HFFc6 (cell line): ENCODE data around the gene TSSK2. TPM values are rescaled to one million over a fixed set of nuclear protein-coding genes. Genes with fewer than 3 reads are reported as not detected.
"Not testable (repeated sequence)": the region's sequence is repeated elsewhere in the genome, so short reads cannot be mapped to it uniquely, and the experiment has no call there.

ENCODE experiments used
- DNase-seq: peaks from one replicate; pipeline ENCODE4 v3.0.0-alpha.2; 2018
- H3K27ac Mint-ChIP-seq: 2 replicates; pipeline ENCODE4 v1.8.0; 2020; ENCODE audit warnings: mild to moderate bottlenecking, mixed read lengths
- H3K27me3 Mint-ChIP-seq: 2 replicates; pipeline ENCODE4 v1.8.0; 2021; ENCODE audit warnings: mild to moderate bottlenecking, moderate library complexity, mixed read lengths; ENCODE audit not compliant: insufficient read depth
- H3K36me3 Mint-ChIP-seq: 2 replicates; pipeline ENCODE4 v1.8.0; 2021; ENCODE audit warnings: low read depth, mixed read lengths
- H3K4me1 Mint-ChIP-seq: 2 replicates; pipeline ENCODE4 v1.8.0; 2020; ENCODE audit warnings: low read depth, mixed read lengths
- H3K4me3 Mint-ChIP-seq: 2 replicates; pipeline ENCODE4 v1.8.0; 2020; ENCODE audit warnings: mild to moderate bottlenecking, moderate library complexity, mixed read lengths
- H3K9me3 Mint-ChIP-seq: 2 replicates; pipeline ENCODE4 v1.8.0; 2020; ENCODE audit warnings: mild to moderate bottlenecking, mixed read lengths
- long read RNA-seq: library from polyadenylated mRNA; unstranded; transcript quantifications from one replicate; pipeline ENCODE4 v2.0.0, GENCODE V29; 2019
- total RNA-seq, 6 experiments: library from RNA; stranded (reverse); fragmentation: NEBNext Ultra II Directional; extraction: Animal tissue kit (Norgen Biotek cat#: 25700); gene quantifications; 2 replicates in 1 of 6; 3 replicates in 5 of 6; pipeline ENCODE4 v1.2.3, GENCODE V29; 2021
- TF ChIP-seq, protein P1 (sequence below): fragments of 200-600 bp; sonication (generic); IDR thresholded peaks from 2 replicates; pipeline ENCODE4 v1.5.0; 2021; ENCODE audit warnings: antibody characterized with exemption, mild to moderate bottlenecking

Gene TSSK2
- total RNA-seq, result not detected
- long read RNA-seq, result 0 reads

DNA sequence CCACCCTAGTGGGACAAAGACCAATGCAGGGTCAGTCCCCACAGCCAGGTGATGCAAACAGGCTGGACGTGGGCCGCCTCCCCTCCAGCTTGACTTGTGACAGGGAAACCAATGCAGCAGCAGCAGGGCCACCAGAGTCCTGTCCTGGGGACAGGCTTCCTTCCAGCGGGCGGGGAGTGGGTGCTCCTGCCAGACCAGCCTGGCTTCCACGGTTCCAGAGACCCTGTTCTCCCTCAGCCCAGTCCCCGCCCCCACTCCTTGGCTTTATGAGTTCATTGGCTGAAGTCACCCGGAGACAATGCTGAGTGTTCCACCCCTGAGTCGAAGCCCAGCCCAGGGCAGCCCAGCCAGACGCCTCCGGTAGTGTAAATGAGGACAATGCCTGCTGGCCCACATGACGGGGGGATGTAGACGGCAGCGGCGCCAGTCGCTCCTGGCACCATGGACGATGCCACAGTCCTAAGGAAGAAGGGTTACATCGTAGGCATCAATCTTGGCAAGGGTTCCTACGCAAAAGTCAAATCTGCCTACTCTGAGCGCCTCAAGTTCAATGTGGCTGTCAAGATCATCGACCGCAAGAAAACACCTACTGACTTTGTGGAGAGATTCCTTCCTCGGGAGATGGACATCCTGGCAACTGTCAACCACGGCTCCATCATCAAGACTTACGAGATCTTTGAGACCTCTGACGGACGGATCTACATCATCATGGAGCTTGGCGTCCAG is at the start of gene TSSK2:
Gene TSSK2 (plus strand): TSS at position 350 of the 726 bp plus-strand sequence. CDS start 92 bp downstream, at position 442.
- no peak within 1 kb of the TSS for H3K4me3 Mint-ChIP-seq
- TF ChIP-seq, protein P1, sequence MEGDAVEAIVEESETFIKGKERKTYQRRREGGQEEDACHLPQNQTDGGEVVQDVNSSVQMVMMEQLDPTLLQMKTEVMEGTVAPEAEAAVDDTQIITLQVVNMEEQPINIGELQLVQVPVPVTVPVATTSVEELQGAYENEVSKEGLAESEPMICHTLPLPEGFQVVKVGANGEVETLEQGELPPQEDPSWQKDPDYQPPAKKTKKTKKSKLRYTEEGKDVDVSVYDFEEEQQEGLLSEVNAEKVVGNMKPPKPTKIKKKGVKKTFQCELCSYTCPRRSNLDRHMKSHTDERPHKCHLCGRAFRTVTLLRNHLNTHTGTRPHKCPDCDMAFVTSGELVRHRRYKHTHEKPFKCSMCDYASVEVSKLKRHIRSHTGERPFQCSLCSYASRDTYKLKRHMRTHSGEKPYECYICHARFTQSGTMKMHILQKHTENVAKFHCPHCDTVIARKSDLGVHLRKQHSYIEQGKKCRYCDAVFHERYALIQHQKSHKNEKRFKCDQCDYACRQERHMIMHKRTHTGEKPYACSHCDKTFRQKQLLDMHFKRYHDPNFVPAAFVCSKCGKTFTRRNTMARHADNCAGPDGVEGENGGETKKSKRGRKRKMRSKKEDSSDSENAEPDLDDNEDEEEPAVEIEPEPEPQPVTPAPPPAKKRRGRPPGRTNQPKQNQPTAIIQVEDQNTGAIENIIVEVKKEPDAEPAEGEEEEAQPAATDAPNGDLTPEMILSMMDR, result no peak
- no peak for DNase-seq
- H3K27ac Mint-ChIP-seq, result no peak within 1 kb of the TSS
- peaks cover 17% of the 10 kb centered on the region for H3K36me3 Mint-ChIP-seq
- no peaks in the 10 kb centered on the region for H3K9me3 Mint-ChIP-seq
- H3K27me3 Mint-ChIP-seq, result peaks cover 2% of the 10 kb centered on the region
- H3K4me1 Mint-ChIP-seq, result no peaks in the 10 kb centered on the region

GRCh38 chr22:19081351-19081750 is 49.8 kb upstream of the TSSK2 start:
- peaks cover 15% of the 10 kb centered on the region for H3K4me1 Mint-ChIP-seq
- no peak overlapping the region for H3K27ac Mint-ChIP-seq
- TF ChIP-seq, protein P1, result no peak
- no peaks in the 10 kb centered on the region for H3K27me3 Mint-ChIP-seq
- peaks cover 8% of the 10 kb centered on the region for H3K36me3 Mint-ChIP-seq
- no peaks in the 10 kb centered on the region for H3K9me3 Mint-ChIP-seq
- no peak overlapping the region for H3K4me3 Mint-ChIP-seq
- DNase-seq, result no peak

DNA sequence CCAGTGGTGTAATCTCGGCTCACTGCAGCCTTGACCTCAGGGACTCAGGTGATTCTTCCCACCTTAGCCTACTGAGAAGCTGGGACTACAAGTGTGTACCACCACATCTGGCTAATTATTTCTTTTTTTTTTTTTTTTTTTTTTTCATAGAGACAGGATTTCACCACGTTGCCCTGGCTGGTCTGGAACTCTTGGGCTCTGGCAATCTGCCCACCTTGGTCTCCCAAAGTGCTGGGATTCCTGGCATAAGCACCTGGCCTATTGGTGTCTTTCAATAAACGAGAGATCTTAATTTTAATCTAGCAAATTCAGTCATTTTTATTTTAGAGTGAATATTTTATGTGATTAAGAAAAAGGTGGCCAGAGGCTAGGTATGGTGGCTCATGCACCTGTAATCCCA is 49.0 kb upstream of the TSSK2 start:
- peaks cover 15% of the 10 kb centered on the region for H3K36me3 Mint-ChIP-seq
- no peak overlapping the region for H3K4me3 Mint-ChIP-seq
- no peaks in the 10 kb centered on the region for H3K27me3 Mint-ChIP-seq
- TF ChIP-seq, protein P1, result no peak
- no peak overlapping the region for H3K27ac Mint-ChIP-seq
- H3K4me1 Mint-ChIP-seq, result peaks cover 23% of the 10 kb centered on the region
- no peaks in the 10 kb centered on the region for H3K9me3 Mint-ChIP-seq
- DNase-seq, result no peak

- Mint-ChIP-seq H3K27ac (no peak overlapping the region), H3K27me3 (no peaks in the 10 kb centered on the region), H3K4me1 (peaks cover 24% of the 10 kb centered on the region), H3K4me3 (no peak overlapping the region), H3K9me3 (no peaks in the 10 kb centered on the region), H3K36me3 (peaks cover 15% of the 10 kb centered on the region)
- TF ChIP-seq, protein P1, result no peak
- no peak for DNase-seq
Observed at GRCh38 chr22:19082793-19083192, 48.3 kb upstream of the TSSK2 start.

GRCh38 chr22:19084126-19084525 is 47.0 kb upstream of the TSSK2 start:
- DNase-seq, H3K27me3 Mint-ChIP-seq, H3K4me3 Mint-ChIP-seq, H3K9me3 Mint-ChIP-seq, H3K27ac Mint-ChIP-seq: not testable (repeated sequence)
- Mint-ChIP-seq H3K36me3 (peaks cover 21% of the 10 kb centered on the region), H3K4me1 (peaks cover 24% of the 10 kb centered on the region)

- peaks cover 22% of the 10 kb centered on the region for H3K36me3 Mint-ChIP-seq
- H3K4me1 Mint-ChIP-seq, result peaks cover 24% of the 10 kb centered on the region
- H3K27ac Mint-ChIP-seq, H3K9me3 Mint-ChIP-seq, H3K27me3 Mint-ChIP-seq, DNase-seq, H3K4me3 Mint-ChIP-seq: not testable (repeated sequence)
Observed at GRCh38 chr22:19084586-19084985, 46.5 kb upstream of the TSSK2 start.
